B cell (primary cell): Measurements from ENCODE around the gene NDUFS7. TPM values are rescaled to one million over a fixed set of nuclear protein-coding genes. Genes with fewer than 3 reads are reported as not detected.

Source experiments
- ATAC-seq: fragments of 200-7000 bp; cut with Tn5 transposase; one replicate; pipeline ENCODE4 v1.10.0; 2021; ENCODE audit warnings: low read depth, mild to moderate bottlenecking, moderate number of reproducible peaks, moderate library complexity
- CTCF ChIA-PET: fragments of 350-600 bp; sonication (Branson Sonifier 250); formaldehyde crosslinking; loops from one replicate; lab custom pipeline; 2021; ENCODE audit warnings: antibody characterized with exemption, inconsistent platforms; lab: Charles Lee
- POLR2A ChIA-PET: fragments of 350-600 bp; sonication (Branson Sonifier 250); formaldehyde crosslinking; loops from one replicate; lab custom pipeline; 2021; ENCODE audit warnings: antibody characterized with exemption; lab: Charles Lee
- DNase-seq: peaks from one replicate; pipeline ENCODE4 v3.0.0; 2013
- H2AFZ ChIP-seq: 2 replicates; pipeline ENCODE4 v1.6.1; 2012; ENCODE audit warnings: mild to moderate bottlenecking, low read depth, low read length; ENCODE audit not compliant: insufficient read depth, poor library complexity, severe bottlenecking
- H3K27ac ChIP-seq, 2 donors: 1 replicate in 1 of 2; 2 replicates in 1 of 2; pipeline ENCODE4 v1.5.1; 2012 to 2013; ENCODE audit warnings: low read length in 2 of 2, mild to moderate bottlenecking in 2 of 2, moderate library complexity in 1 of 2
- H3K27me3 ChIP-seq, 4 experiments: fragments of 200-600 bp in 1 of 4; sonication (generic) in 1 of 4; replicated peaks in 1 of 4; 1 replicate in 2 of 4; 2 replicates in 2 of 4; pipeline versions ENCODE4 v1.6.1 to v1.7.0; 2013 to 2016; ENCODE audit warnings: low read length in 3 of 4, mild to moderate bottlenecking in 2 of 4, mixed read lengths in 1 of 4, moderate library complexity in 1 of 4; ENCODE audit not compliant: insufficient read depth in 4 of 4, control insufficient read depth in 3 of 4; ENCODE audit errors: control extremely low read depth in 1 of 4
- H3K36me3 ChIP-seq, 2 experiments: replicated peaks in 1 of 2; 1 replicate in 1 of 2; 2 replicates in 1 of 2; pipeline versions ENCODE4 v1.6.1 to v1.7.1; 2013; ENCODE audit warnings: low read length in 1 of 2; ENCODE audit not compliant: insufficient read depth in 2 of 2, control insufficient read depth in 1 of 2; ENCODE audit errors: control extremely low read depth in 1 of 2, extremely low read depth in 1 of 2
- H3K4me1 ChIP-seq, 2 donors: fragments of 200-600 bp in 1 of 2; sonication (generic) in 1 of 2; 1 replicate in 1 of 2; 2 replicates in 1 of 2; pipeline versions ENCODE4 v1.5.1 to v1.6.1; 2013 to 2017; ENCODE audit warnings: low read length in 2 of 2; ENCODE audit not compliant: control insufficient read depth in 2 of 2, insufficient read depth in 2 of 2
- H3K4me2 ChIP-seq: replicated peaks from 2 replicates; pipeline ENCODE3; 2012; ENCODE audit warnings: mild to moderate bottlenecking, low read depth, low read length; ENCODE audit not compliant: poor library complexity, severe bottlenecking
- H3K4me3 ChIP-seq, 5 experiments: fragments of 200-600 bp in 1 of 5; sonication (generic) in 1 of 5; 1 replicate in 3 of 5; 2 replicates in 2 of 5; pipeline versions ENCODE4 v1.5.1 to v1.7.0; 2011 to 2016; ENCODE audit warnings: low read length in 4 of 5, mild to moderate bottlenecking in 4 of 5, low read depth in 2 of 5, control low read depth in 1 of 5, moderate library complexity in 1 of 5; ENCODE audit not compliant: insufficient read depth in 1 of 5; ENCODE audit errors: control extremely low read depth in 1 of 5, extremely low read depth in 1 of 5
- H3K79me2 ChIP-seq: fragments of 200-600 bp; sonication (generic); one replicate; pipeline ENCODE4 v1.6.0; 2016; ENCODE audit warnings: low read length; ENCODE audit not compliant: control insufficient read depth, insufficient read depth
- H3K9ac ChIP-seq: fragments of 200-600 bp; sonication (generic); 2 replicates; pipeline ENCODE4 v1.6.1; 2017; ENCODE audit warnings: mild to moderate bottlenecking, low read length, moderate library complexity
- H3K9me3 ChIP-seq, 3 donors: one replicate each; pipeline versions ENCODE4 v1.6.1 to v1.7.1; 2013; ENCODE audit warnings: low read length in 2 of 3; ENCODE audit not compliant: control insufficient read depth in 2 of 3, insufficient read depth in 1 of 3; ENCODE audit errors: control extremely low read depth in 1 of 3
- H4K20me1 ChIP-seq: 2 replicates; pipeline ENCODE4 v1.6.0; 2012; ENCODE audit warnings: mild to moderate bottlenecking, low read length; ENCODE audit not compliant: insufficient read depth, control insufficient read depth, poor library complexity, severe bottlenecking
- H3K27ac Mint-ChIP-seq: one replicate; pipeline ENCODE4 v1.8.0; 2021; ENCODE audit warnings: mixed read lengths
- H3K27me3 Mint-ChIP-seq: one replicate; pipeline ENCODE4 v1.8.0; 2021; ENCODE audit warnings: mixed read lengths
- H3K4me1 Mint-ChIP-seq: one replicate; pipeline ENCODE4 v1.8.0; 2021; ENCODE audit warnings: mixed read lengths
- H3K4me3 Mint-ChIP-seq: one replicate; pipeline ENCODE4 v1.8.0; 2021; ENCODE audit warnings: mixed read lengths
- H3K9me3 Mint-ChIP-seq: one replicate; pipeline ENCODE4 v1.8.0; 2022; ENCODE audit warnings: mixed read lengths; ENCODE audit not compliant: insufficient read depth
- EZH2 ChIP-seq: IDR thresholded peaks from 2 replicates; pipeline ENCODE4 v1.6.1; 2012; ENCODE audit warnings: borderline replicate concordance, low read depth, mild to moderate bottlenecking, moderate library complexity, low read length; ENCODE audit not compliant: insufficient read depth, poor library complexity, severe bottlenecking
- WGBS: methylation state at CpG from one replicate; pipeline ENCODE4 v1.1.5; 2013; ENCODE audit warnings: missing lambda C conversion rate; ENCODE audit not compliant: insufficient coverage; 5-methylcytosine and 5-hydroxymethylcytosine counted together
- intact Hi-C: fragments of 100-400 bp; cut with micrococcal nuclease; formaldehyde crosslinking; loops from one replicate; pipeline ENCODE4 v1.10.0; 2022
- polyA plus RNA-seq: library from polyadenylated mRNA; depleted of rRNA; stranded (reverse); fragments of >200 nt; gene quantifications from 2 replicates; pipeline ENCODE4 v1.2.3, GENCODE V29; 2012
- total RNA-seq, 2 donors: library from RNA; stranded (reverse); fragments of 120-200 nt in 1 of 2; gene quantifications; 1 replicate in 1 of 2; 2 replicates in 1 of 2; pipeline versions ENCODE4 v1.2.3 to v1.2.4, GENCODE V29; 2013 to 2022
- TF ChIP-seq, protein P1 (sequence below): fragments of 200-600 bp; IDR thresholded peaks from one replicate; pipeline ENCODE4 v1.8.0; 2022; ENCODE audit warnings: antibody characterized with exemption, mild to moderate bottlenecking

Gene NDUFS7
- total and polyA plus RNA-seq, 2 donors (not counting 1 experiment from before 2014, with no cell fraction given) = 58.8 to 141 TPM

DNA sequence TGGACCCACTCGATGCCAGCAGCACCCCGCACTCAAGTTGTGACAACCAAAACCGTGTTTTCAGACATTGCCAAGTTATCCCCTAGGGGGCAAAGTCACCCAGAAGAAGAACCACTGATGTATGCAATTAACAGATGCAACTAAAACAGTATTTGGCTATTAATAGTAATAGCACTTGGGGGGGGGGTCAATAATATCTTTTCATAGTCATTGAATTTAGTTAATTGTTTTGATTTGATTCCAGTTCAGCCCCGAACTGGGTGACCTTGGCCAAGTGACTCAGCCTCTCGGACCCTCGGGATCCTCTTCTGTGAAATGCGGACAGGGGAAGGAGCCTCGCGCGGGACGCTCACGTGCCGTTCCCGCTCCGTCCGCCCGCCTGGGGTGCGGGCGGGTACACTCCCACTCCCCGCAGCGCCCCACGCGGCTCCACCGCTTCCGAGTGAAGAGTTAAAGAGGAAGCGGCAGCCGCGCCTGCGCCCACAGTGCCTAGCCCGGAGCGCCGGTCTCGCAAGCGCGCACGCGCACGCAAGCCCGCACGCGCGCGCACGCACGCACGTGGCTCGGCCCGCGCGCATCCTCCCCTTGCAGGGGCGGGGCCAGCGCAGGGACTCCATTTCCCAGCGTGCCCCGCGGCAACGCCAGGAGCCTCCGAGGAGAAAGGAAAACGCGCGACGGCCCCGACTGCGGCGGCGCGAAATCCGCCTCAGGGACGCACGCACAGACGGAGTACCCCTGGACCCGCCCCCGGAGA is 23.2 kb downstream of the NDUFS7 start:
- DNase-seq = peak; percentile 100
- Histone ChIP-seq H3K4me3 (peak overlapping the region in 4 of 5 experiments; percentile 45 to 72 (median 58)), H3K27ac (peak overlapping the region; percentile 64 to 69), H3K9me3 (peaks cover 0 to 4% (median 0%) of the 10 kb centered on the region in 3 donors), H3K27me3 (peaks cover 0 to 21% (median 5%) of the 10 kb centered on the region in 4 experiments), H3K4me1 (peaks cover 31 to 52% of the 10 kb centered on the region in 2 donors), H2AFZ (peak overlapping the region; percentile 47), H4K20me1 (peaks cover 43% of the 10 kb centered on the region), H3K4me2 (peak overlapping the region; percentile 84), H3K36me3 (no peaks in the 10 kb centered on the region), H3K79me2 (peaks cover 42% of the 10 kb centered on the region), H3K9ac (peak overlapping the region; percentile 66)
- peak overlapping the region; percentile 85 for H3K4me3 Mint-ChIP-seq
- H3K27ac Mint-ChIP-seq = peak overlapping the region; percentile 92
- under 1% methylated on average over 68 of the region's 72 CpGs for WGBS
- intact Hi-C loops = loop anchor here (1.0 to 5.0 kb wide), 6 partner anchors 24 to 835 kb away; partner anchors contain the start of genes BSG, C19orf25, NDUFS7 and RPS15
- H3K27me3 Mint-ChIP-seq = peaks cover 4% of the 10 kb centered on the region
- H3K9me3 Mint-ChIP-seq = no peaks in the 10 kb centered on the region
- CTCF ChIA-PET = no interaction called here
- ATAC-seq = peak; percentile 84
- TF ChIP-seq, protein P1, sequence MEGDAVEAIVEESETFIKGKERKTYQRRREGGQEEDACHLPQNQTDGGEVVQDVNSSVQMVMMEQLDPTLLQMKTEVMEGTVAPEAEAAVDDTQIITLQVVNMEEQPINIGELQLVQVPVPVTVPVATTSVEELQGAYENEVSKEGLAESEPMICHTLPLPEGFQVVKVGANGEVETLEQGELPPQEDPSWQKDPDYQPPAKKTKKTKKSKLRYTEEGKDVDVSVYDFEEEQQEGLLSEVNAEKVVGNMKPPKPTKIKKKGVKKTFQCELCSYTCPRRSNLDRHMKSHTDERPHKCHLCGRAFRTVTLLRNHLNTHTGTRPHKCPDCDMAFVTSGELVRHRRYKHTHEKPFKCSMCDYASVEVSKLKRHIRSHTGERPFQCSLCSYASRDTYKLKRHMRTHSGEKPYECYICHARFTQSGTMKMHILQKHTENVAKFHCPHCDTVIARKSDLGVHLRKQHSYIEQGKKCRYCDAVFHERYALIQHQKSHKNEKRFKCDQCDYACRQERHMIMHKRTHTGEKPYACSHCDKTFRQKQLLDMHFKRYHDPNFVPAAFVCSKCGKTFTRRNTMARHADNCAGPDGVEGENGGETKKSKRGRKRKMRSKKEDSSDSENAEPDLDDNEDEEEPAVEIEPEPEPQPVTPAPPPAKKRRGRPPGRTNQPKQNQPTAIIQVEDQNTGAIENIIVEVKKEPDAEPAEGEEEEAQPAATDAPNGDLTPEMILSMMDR = peak; percentile 63
- TF ChIP-seq EZH2 = no peak
- peaks cover 46% of the 10 kb centered on the region for H3K4me1 Mint-ChIP-seq
- POLR2A ChIA-PET = no interaction called here
